Spleen (tissue), 11 donors: ENCODE data around the gene RHOT2. TPM values are rescaled to one million over a fixed set of nuclear protein-coding genes. Genes with fewer than 3 reads are reported as not detected.

Experiments used
- DNase-seq: peaks from one replicate; pipeline ENCODE4 v3.0.0-alpha.2; 2020
- H3K27ac ChIP-seq, 8 donors: fragments of 200-600 bp; sonication (generic) in 7 of 8; 1 replicate in 4 of 8; 2 replicates in 4 of 8; pipeline versions ENCODE4 v1.5.0 to v1.8.0; 2016 to 2021; ENCODE audit warnings: inconsistent platforms in 4 of 8, mild to moderate bottlenecking in 4 of 8, moderate library complexity in 1 of 8
- H3K27me3 ChIP-seq, 7 donors: fragments of 200-600 bp; sonication (generic) in 6 of 7; replicated peaks in 1 of 7; 1 replicate in 4 of 7; 2 replicates in 3 of 7; pipeline versions ENCODE4 v1.5.0 to v1.8.0; 2016 to 2021; ENCODE audit warnings: inconsistent platforms in 3 of 7, mild to moderate bottlenecking in 1 of 7
- H3K36me3 ChIP-seq, 6 donors: fragments of 200-600 bp; sonication (generic) in 5 of 6; 1 replicate in 4 of 6; 2 replicates in 2 of 6; pipeline versions ENCODE4 v1.5.0 to v1.8.0; 2016 to 2021; ENCODE audit warnings: inconsistent platforms in 2 of 6
- H3K4me1 ChIP-seq, 6 donors: fragments of 200-600 bp; sonication (generic) in 5 of 6; 1 replicate in 3 of 6; 2 replicates in 3 of 6; pipeline versions ENCODE4 v1.5.0 to v1.8.0; 2016 to 2021; ENCODE audit warnings: inconsistent platforms in 3 of 6
- H3K4me3 ChIP-seq, 8 donors: fragments of 200-600 bp; sonication (generic) in 7 of 8; 1 replicate in 4 of 8; 2 replicates in 4 of 8; pipeline versions ENCODE4 v1.5.0 to v1.8.0; 2016 to 2021; ENCODE audit warnings: inconsistent platforms in 4 of 8, mild to moderate bottlenecking in 4 of 8, moderate library complexity in 2 of 8
- H3K9me3 ChIP-seq, 8 donors: fragments of 200-600 bp; sonication (generic) in 7 of 8; 1 replicate in 4 of 8; 2 replicates in 4 of 8; pipeline versions ENCODE4 v1.5.0 to v1.8.0; 2016 to 2021; ENCODE audit warnings: inconsistent platforms in 4 of 8
- POLR2A ChIP-seq, 3 donors: fragments of 450-650 bp; IDR thresholded peaks; one replicate each; pipeline ENCODE4 v1.5.1; 2017; ENCODE audit warnings: antibody characterized with exemption in 3 of 3, mild to moderate bottlenecking in 1 of 3
- POLR2AphosphoS5 ChIP-seq, 3 donors: sonication (generic); formaldehyde crosslinking; IDR thresholded peaks; one replicate each; pipeline ENCODE4 v1.5.1; 2017; ENCODE audit warnings: antibody characterized with exemption in 3 of 3
- WGBS, 5 donors: extraction: QIAGEN DNeasy Blood & Tissue Kit in 3 of 5; methylation state at CpG; one replicate each; pipeline versions ENCODE4 v1.1.5 to v1.1.7; 2013 to 2018; 5-methylcytosine and 5-hydroxymethylcytosine counted together
- intact Hi-C: fragments of 100-400 bp; cut with DNase I; formaldehyde crosslinking; loops from one replicate; pipeline ENCODE4 v1.15.0; 2023; ENCODE audit warnings: low total_unique reads
- polyA plus RNA-seq, 3 donors: library from polyadenylated mRNA; stranded (reverse); fragments of 200-250 nt; gene quantifications; one replicate each; pipeline ENCODE4 v1.2.1, GENCODE V29; 2013
- total RNA-seq, 7 donors: library from RNA; depleted of rRNA in 3 of 7; stranded (reverse); fragments of >200 nt in 3 of 7; fragmentation: NEBNext Ultra II Directional in 4 of 7; extraction: Animal tissue kit (Norgen Biotek cat#: 25700) in 4 of 7; gene quantifications; one replicate each; pipeline versions ENCODE4 v1.1.0 to v1.2.1, GENCODE V29; 2016 to 2021
- TF ChIP-seq, protein P1 (sequence below), 11 experiments: fragments of 200-600 bp in 7 of 11; fragments of 450-650 bp in 4 of 11; sonication (generic) in 4 of 11; IDR thresholded peaks in 8 of 11; conservative IDR thresholded peaks in 3 of 11; 1 replicate in 7 of 11; 2 replicates in 4 of 11; pipeline versions ENCODE4 v1.4.0 to v1.8.0; 2016 to 2021; ENCODE audit warnings: antibody characterized with exemption in 11 of 11, inconsistent platforms in 4 of 11, mild to moderate bottlenecking in 1 of 11
- donor health status: healthy with polysubstance abuse.
- donor health status: DM: no; HTN: no; CAD: no; lungs with moderate emphysema.
- donor health status: DM: no; HTN: no; CAD: no.
- donor health status: Bipolar disorder and iron deficiency.
- donor health status: healthy.
- donor health status: DM: no; HTN: no; CAD: no.
- donor health status: DM: yes; HTN: yes; CAD: no.

Gene RHOT2
- total and polyA plus RNA-seq, 10 donors = 71.3 to 309 (median 137) TPM

DNA sequence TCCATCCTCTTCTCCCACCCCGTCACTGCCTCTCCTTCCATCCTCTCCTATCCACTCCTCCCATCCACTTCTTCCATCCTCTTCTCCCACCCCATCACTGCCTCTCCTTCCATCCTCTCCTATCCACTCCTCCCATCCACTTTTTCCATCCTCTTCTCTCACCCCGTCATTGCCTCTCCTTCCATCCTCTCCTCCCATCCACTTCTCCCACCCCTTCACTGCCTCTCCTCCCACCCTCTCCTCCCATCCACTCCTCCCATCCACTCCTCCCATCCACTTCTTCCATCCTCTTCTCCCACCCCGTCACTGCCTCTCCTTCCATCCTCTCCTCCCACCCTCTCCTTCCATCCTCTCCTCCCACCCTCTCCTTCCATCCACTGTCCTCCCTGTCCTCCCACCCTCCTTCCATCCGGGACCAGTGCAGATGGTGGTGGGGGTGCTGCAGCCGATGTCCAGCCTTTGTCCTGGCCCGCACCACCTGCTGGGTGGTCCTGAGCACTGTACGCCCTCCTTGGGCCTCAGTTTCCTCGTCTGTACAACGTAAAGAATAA is 36.0 kb upstream of the RHOT2 start:
- Histone ChIP-seq H3K27ac (no peak overlapping the region), H3K4me3 (no peak overlapping the region), H3K4me1 (peaks cover 9 to 58% (median 36%) of the 10 kb centered on the region in 6 donors), H3K9me3 (no peaks in the 10 kb centered on the region), H3K27me3 (peaks cover 0 to 13% (median 0%) of the 10 kb centered on the region in 7 donors), H3K36me3 (peaks cover 0 to 57% (median 35%) of the 10 kb centered on the region in 6 donors)
- intact Hi-C loops = no loop called here
- DNase-seq = no peak
- WGBS, 5 donors = 65 to 77% (median 73%) methylated on average over 9 of the region's 9 CpGs
- TF ChIP-seq POLR2A (IDR thresholded peaks at IDR 0.05) (no peak), POLR2AphosphoS5 (IDR thresholded peaks at IDR 0.05) (peak in 1 of 3 donors; percentile 14)
- TF ChIP-seq, protein P1, sequence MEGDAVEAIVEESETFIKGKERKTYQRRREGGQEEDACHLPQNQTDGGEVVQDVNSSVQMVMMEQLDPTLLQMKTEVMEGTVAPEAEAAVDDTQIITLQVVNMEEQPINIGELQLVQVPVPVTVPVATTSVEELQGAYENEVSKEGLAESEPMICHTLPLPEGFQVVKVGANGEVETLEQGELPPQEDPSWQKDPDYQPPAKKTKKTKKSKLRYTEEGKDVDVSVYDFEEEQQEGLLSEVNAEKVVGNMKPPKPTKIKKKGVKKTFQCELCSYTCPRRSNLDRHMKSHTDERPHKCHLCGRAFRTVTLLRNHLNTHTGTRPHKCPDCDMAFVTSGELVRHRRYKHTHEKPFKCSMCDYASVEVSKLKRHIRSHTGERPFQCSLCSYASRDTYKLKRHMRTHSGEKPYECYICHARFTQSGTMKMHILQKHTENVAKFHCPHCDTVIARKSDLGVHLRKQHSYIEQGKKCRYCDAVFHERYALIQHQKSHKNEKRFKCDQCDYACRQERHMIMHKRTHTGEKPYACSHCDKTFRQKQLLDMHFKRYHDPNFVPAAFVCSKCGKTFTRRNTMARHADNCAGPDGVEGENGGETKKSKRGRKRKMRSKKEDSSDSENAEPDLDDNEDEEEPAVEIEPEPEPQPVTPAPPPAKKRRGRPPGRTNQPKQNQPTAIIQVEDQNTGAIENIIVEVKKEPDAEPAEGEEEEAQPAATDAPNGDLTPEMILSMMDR (IDR thresholded peaks at IDR 0.05 in 8 of 11, conservative IDR thresholded peaks at IDR 0.05 in 3 of 11) = no peak

DNA sequence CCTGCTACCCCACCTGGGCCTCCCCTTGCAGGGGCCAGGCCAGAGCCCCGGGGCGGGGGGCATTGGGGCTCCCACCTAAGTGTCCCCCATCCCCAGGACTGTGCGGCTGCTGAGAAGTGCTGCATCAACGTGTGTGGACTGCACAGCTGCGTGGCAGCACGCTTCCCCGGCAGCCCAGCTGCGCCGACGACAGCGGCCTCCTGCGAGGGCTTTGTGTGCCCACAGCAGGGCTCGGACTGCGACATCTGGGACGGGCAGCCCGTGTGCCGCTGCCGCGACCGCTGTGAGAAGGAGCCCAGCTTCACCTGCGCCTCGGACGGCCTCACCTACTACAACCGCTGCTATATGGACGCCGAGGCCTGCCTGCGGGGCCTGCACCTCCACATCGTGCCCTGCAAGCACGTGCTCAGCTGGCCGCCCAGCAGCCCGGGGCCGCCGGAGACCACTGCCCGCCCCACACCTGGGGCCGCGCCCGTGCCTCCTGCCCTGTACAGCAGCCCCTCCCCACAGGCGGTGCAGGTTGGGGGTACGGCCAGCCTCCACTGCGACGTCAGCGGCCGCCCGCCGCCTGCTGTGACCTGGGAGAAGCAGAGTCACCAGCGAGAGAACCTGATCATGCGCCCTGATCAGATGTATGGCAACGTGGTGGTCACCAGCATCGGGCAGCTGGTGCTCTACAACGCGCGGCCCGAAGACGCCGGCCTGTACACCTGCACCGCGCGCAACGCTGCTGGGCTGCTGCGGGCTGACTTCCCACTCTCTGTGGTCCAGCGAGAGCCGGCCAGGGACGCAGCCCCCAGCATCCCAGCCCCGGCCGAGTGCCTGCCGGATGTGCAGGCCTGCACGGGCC is 35.2 kb upstream of the RHOT2 start:
- peaks cover 12 to 64% (median 42%) of the 10 kb centered on the region in 6 donors for H3K4me1 ChIP-seq
- peaks cover 0 to 13% (median 0%) of the 10 kb centered on the region in 7 donors for H3K27me3 ChIP-seq
- H3K27ac ChIP-seq = no peak overlapping the region
- H3K9me3 ChIP-seq = no peaks in the 10 kb centered on the region
- peaks cover 0 to 48% (median 29%) of the 10 kb centered on the region in 6 donors for H3K36me3 ChIP-seq
- TF ChIP-seq, protein P1 (IDR thresholded peaks at IDR 0.05 in 8 of 11, conservative IDR thresholded peaks at IDR 0.05 in 3 of 11) = no peak
- peak in 1 of 3 donors; percentile 40 for TF ChIP-seq POLR2AphosphoS5 (IDR thresholded peaks at IDR 0.05)
- no peak overlapping the region for H3K4me3 ChIP-seq
- no peak for DNase-seq
- intact Hi-C loops = no loop called here
- WGBS, 5 donors = 92 to 97% (median 95%) methylated on average over 5 to 67 of the region's 67 CpGs

DNA sequence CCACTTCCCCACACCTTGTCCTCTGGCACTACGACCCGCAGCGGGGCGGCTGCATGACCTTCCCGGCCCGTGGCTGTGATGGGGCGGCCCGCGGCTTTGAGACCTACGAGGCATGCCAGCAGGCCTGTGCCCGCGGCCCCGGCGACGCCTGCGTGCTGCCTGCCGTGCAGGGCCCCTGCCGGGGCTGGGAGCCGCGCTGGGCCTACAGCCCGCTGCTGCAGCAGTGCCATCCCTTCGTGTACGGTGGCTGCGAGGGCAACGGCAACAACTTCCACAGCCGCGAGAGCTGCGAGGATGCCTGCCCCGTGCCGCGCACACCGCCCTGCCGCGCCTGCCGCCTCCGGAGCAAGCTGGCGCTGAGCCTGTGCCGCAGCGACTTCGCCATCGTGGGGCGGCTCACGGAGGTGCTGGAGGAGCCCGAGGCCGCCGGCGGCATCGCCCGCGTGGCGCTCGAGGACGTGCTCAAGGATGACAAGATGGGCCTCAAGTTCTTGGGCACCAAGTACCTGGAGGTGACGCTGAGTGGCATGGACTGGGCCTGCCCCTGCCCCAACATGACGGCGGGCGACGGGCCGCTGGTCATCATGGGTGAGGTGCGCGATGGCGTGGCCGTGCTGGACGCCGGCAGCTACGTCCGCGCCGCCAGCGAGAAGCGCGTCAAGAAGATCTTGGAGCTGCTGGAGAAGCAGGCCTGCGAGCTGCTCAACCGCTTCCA is 34.4 kb upstream of the RHOT2 start:
- WGBS, 5 donors = 95 to 98% (median 96%) methylated on average over 36 to 74 of the region's 74 CpGs
- Histone ChIP-seq H3K27me3 (peaks cover 0 to 13% (median 0%) of the 10 kb centered on the region in 7 donors), H3K4me3 (no peak overlapping the region), H3K4me1 (peaks cover 17 to 70% (median 48%) of the 10 kb centered on the region in 6 donors), H3K9me3 (no peaks in the 10 kb centered on the region), H3K27ac (no peak overlapping the region), H3K36me3 (peaks cover 0 to 40% (median 22%) of the 10 kb centered on the region in 6 donors)
- intact Hi-C loops = no loop called here
- peak; percentile 81 for DNase-seq
- TF ChIP-seq POLR2A (IDR thresholded peaks at IDR 0.05) = no peak
- TF ChIP-seq, protein P1 (IDR thresholded peaks at IDR 0.05 in 8 of 11, conservative IDR thresholded peaks at IDR 0.05 in 3 of 11) = no peak
- TF ChIP-seq POLR2AphosphoS5 (IDR thresholded peaks at IDR 0.05) = no peak
